ENCODE results near the gene PDE11A. TPM values are rescaled to one million over a fixed set of nuclear protein-coding genes. Genes with fewer than 3 reads are reported as not detected.

PDE11A gene
- total RNA-seq (2021; fragmentation: NEBNext Ultra II Directional; extraction: Animal tissue kit (Norgen Biotek cat#: 25700)) (0.19 and 0.36 TPM in 2 replicates), polyA plus RNA-seq (2011; rRNA removed) (0.23 and 0.24 TPM in 2 replicates), polyA minus RNA-seq (2011; rRNA and poly(A)+ RNA removed) (1.3 TPM in 2 replicates)
- 0.18 TPM for polyA plus RNA-seq (2011; cell fraction: cytosol; rRNA removed)
- polyA plus RNA-seq (2011; cell fraction: nucleus; rRNA removed): 0.50 TPM
- 0.11 to 0.45 TPM (median 0.37 TPM) in 4 replicates for polyA plus RNA-seq (2012, experiment 1 of 2)
- not detected for polyA plus RNA-seq (2012, experiment 2 of 2)
- 0.12 TPM for polyA plus RNA-seq (2013, experiment 1 of 2)
- 0.11 TPM for polyA plus RNA-seq (2013, experiment 2 of 2)
- 0.29 TPM for polyA minus RNA-seq (2011; cell fraction: cytosol; rRNA and poly(A)+ RNA removed)
- 1.3 TPM for polyA minus RNA-seq (2011; cell fraction: nucleus; rRNA and poly(A)+ RNA removed)
- long read RNA-seq, experiment 1: 0 reads
- long read RNA-seq, experiment 2: 0 reads

GRCh38 chr2:178072383-178073301, at the start of gene PDE11A:
Gene PDE11A, minus strand, starts transcription at chr2:178072777. Its CDS starts 340 bp downstream, at chr2:178072437.
- H2AFZ ChIP-seq (ENCODE audit: low read length): peak within 1 kb of the TSS; percentile 97
- no peak within 1 kb of the TSS for H3K14ac ChIP-seq (ENCODE audit: insufficient read length)
- no peak within 1 kb of the TSS for H2BK120ac ChIP-seq (replicated peaks; ENCODE audit: low read depth, low read length)
- no peaks in the 10 kb centered on the region for H3K36me3 ChIP-seq (ENCODE audit: control insufficient read depth in 2 of 4, insufficient read depth in 4 of 4, low read length in 3 of 4)
- FAIRE-seq: no peak
- no peak within 1 kb of the TSS for H3K56ac ChIP-seq (replicated peaks; ENCODE audit: insufficient read length, low read depth, low read length)
- 0 out of 2 replicates have a peak within 1 kb of the TSS, but pooled peaks have one; percentile 24 for H3K18ac ChIP-seq (ENCODE audit: extremely low read depth, low read length)
- H3K4me2 ChIP-seq (ENCODE audit: insufficient read depth in 1 of 2, low read depth in 2 of 2, low read length in 2 of 2): peak within 1 kb of the TSS; percentile 58 to 87
- 9% methylated on average over 43 of the region's 44 CpGs; no CpG with 5 or more reads in 1 of the 2 experiments for WGBS, 2 experiments (ENCODE audit: extremely low coverage in 1 of 2, insufficient coverage in 1 of 2, insufficient read length in 1 of 2, insufficient replicate concordance in 2 of 2, low coverage in 1 of 2, low lambda C conversion rate in 2 of 2, missing lambda C conversion rate in 1 of 2)
- H2BK15ac ChIP-seq (ENCODE audit: low read length): peak within 1 kb of the TSS; percentile 38; the same call in 1 of the 2 replicates
- CTCF ChIA-PET (ENCODE audit: partially characterized antibody): interaction anchor here (0.6 to 1.6 kb wide), 3 partner anchors 24 to 89 kb away, joined by 3 to 6 read pairs (median 4); partner anchors contain the start of gene RBM45
- POLR2A ChIA-PET (ENCODE audit: partially characterized antibody): no interaction called here
- no peak within 1 kb of the TSS; the same call in 1 of the 2 replicates for H2BK12ac ChIP-seq (ENCODE audit: low read depth, low read length)
- DNase-seq (ENCODE audit: low read depth in 1 of 2, low spot score in 2 of 2): peak; percentile 65 to 85
- H3K27ac ChIP-seq (ENCODE audit: low read depth, low read length): no peak within 1 kb of the TSS
- peak within 1 kb of the TSS; percentile 65 to 80 (median 72) for H3K4me3 ChIP-seq (ENCODE audit: extremely low read depth in 1 of 4, insufficient read depth in 2 of 4, low read depth in 3 of 4, low read length in 4 of 4)
- H3K79me2 ChIP-seq (ENCODE audit: control insufficient read depth in 1 of 2, insufficient read depth in 2 of 2, low read length in 2 of 2): no peaks in the 10 kb centered on the region
- peaks cover 0 to 7% (median 1%) of the 10 kb centered on the region in 4 experiments; a peak in 2 of 7 replicates for H3K4me1 ChIP-seq (replicated peaks in 1 of 4; ENCODE audit: control insufficient read depth in 3 of 4, insufficient read depth in 4 of 4, low read length in 3 of 4)
- no peak within 1 kb of the TSS for H4K5ac ChIP-seq (ENCODE audit: insufficient read length, low read depth, low read length)
- H2BK20ac ChIP-seq (ENCODE audit: low read length): no peak within 1 kb of the TSS
- H2BK5ac ChIP-seq (ENCODE audit: low read depth, low read length): 0 out of 2 replicates have a peak within 1 kb of the TSS, but pooled peaks have one; percentile 11
- peak within 1 kb of the TSS; percentile 26 for H4K91ac ChIP-seq (replicated peaks; ENCODE audit: insufficient read length, low read length)
- peaks cover 0 to 13% (median 11%) of the 10 kb centered on the region in 4 experiments; a peak in 4 of 7 replicates for H3K27me3 ChIP-seq (replicated peaks in 1 of 4; ENCODE audit: control insufficient read depth in 3 of 4, extremely low read depth in 1 of 4, insufficient read depth in 3 of 4, low read length in 3 of 4)
- no peaks in the 10 kb centered on the region for H3K79me1 ChIP-seq (ENCODE audit: low read depth, low read length)
- H3K4ac ChIP-seq (replicated peaks; ENCODE audit: insufficient read length, low read depth, low read length): no peak within 1 kb of the TSS
- H4K20me1 ChIP-seq (replicated peaks in 1 of 2; ENCODE audit: control insufficient read depth in 1 of 2, insufficient read depth in 2 of 2, low read length in 2 of 2): no peaks in the 10 kb centered on the region
- H2AK5ac ChIP-seq (ENCODE audit: low read depth, low read length): no peak within 1 kb of the TSS
- peak within 1 kb of the TSS in 3 of 4 experiments; percentile 0 to 16 (median 10); a peak in 3 of 7 replicates for H3K9ac ChIP-seq (replicated peaks in 1 of 4; ENCODE audit: extremely low read depth in 1 of 4, low read depth in 3 of 4, low read length in 3 of 4)
- peak within 1 kb of the TSS; percentile 19 for H4K8ac ChIP-seq (ENCODE audit: extremely low read depth, insufficient read depth, low read length)
- H3K23me2 ChIP-seq (ENCODE audit: low read depth, low read length): peaks cover 9% of the 10 kb centered on the region
- H3K23ac ChIP-seq (ENCODE audit: insufficient read length): no peak within 1 kb of the TSS
- no peaks in the 10 kb centered on the region for H3K9me3 ChIP-seq (ENCODE audit: insufficient read depth in 2 of 2, low read depth in 1 of 2, low read length in 1 of 2)
- TF ChIP-seq CHD1 (IDR thresholded peaks at IDR 0.05; ENCODE audit: low read depth, low read length): no peak
- TF ChIP-seq POLR2A (IDR thresholded peaks at IDR 0.05; ENCODE audit: control extremely low read depth in 1 of 2, low read depth in 2 of 2, low read length in 2 of 2): peak in 1 of 2 experiments; percentile 44; a peak in 1 of 3 replicates
- TF ChIP-seq POU5F1 (IDR thresholded peaks at IDR 0.05; ENCODE audit: low read depth, low read length): no peak
- no peak for TF ChIP-seq SP2 (IDR thresholded peaks at IDR 0.05; ENCODE audit: low read length)
- TF ChIP-seq PHF8 (conservative IDR thresholded peaks at IDR 0.05; ENCODE audit: low read depth, low read length): peak; percentile 49
- no peak for TF ChIP-seq CBX8 (IDR thresholded peaks at IDR 0.05; ENCODE audit: borderline replicate concordance, low read depth, low read length)
- no peak for TF ChIP-seq USF2 (IDR thresholded peaks at IDR 0.05; ENCODE audit: low read length)
- no peak for TF ChIP-seq SRF (IDR thresholded peaks at IDR 0.05; ENCODE audit: low read depth, low read length)

Measured in H1 (cell line).